ENCODE data around the gene PLIN1. TPM values are rescaled to one million over a fixed set of nuclear protein-coding genes. Genes with fewer than 3 reads are reported as not detected.

Gene PLIN1
- total and polyA plus RNA-seq, 2 of the 4 experiments (the other 2 are of a cell fraction) = under 0.01 to 0.07 TPM

DNA sequence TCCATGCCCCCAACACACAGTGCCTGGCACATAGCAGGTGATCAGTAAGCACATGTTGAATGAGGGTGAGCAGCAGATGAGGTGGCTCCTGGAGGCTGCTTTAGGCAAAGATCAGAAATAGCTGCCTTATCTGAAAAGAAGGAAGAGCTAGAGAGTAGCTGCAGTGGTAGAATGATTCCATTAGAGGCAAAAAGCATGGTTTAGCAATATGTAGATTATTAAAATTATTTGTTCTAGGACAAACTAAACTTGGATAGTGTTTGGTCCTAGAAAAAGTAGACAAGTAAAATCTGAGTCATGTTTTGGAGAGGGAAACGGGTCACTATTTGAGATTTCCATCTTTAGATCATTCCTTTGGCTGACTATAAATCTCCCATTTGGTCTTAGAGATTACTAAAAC, 56.0 kb downstream of the PLIN1 start:
- H3K9ac ChIP-seq (ENCODE audit: low read depth, low read length) = no peak overlapping the region
- no peaks in the 10 kb centered on the region for H3K27me3 ChIP-seq (ENCODE audit: control insufficient read depth, insufficient read depth, low read length)
- H3K79me1 ChIP-seq (ENCODE audit: low read depth in 1 of 2, low read length in 2 of 2) = peaks cover 0 to 3% of the 10 kb centered on the region in 2 experiments; a peak in 1 of 4 replicates
- ATAC-seq (ENCODE audit: low read depth) (no peak), DNase-seq (no peak)
- H2BK20ac ChIP-seq (ENCODE audit: low read depth, low read length) = no peak overlapping the region
- intact Hi-C loops (cut with micrococcal nuclease) = no loop called here
- no peak overlapping the region for H3K27ac ChIP-seq (ENCODE audit: insufficient read depth, low read length)
- no CpG with 5 or more reads among the region's 1 CpG for WGBS, 2 experiments (ENCODE audit: extremely low coverage in 2 of 2, insufficient read length in 1 of 2)
- H3K9me3 ChIP-seq (ENCODE audit: control insufficient read depth, insufficient read depth, low read length) = no peaks in the 10 kb centered on the region
- in situ Hi-C loops (cut with MboI; ENCODE audit: low sequenced_read_pairs) = no loop called here
- no peak overlapping the region for H2BK15ac ChIP-seq (ENCODE audit: low read depth, low read length)
- H2AK5ac ChIP-seq (ENCODE audit: low read depth, low read length) = no peak overlapping the region
- no peak overlapping the region for H3K4me2 ChIP-seq (ENCODE audit: low read depth, low read length)
- dilution Hi-C loops (cut with HindIII; ENCODE audit: low sequenced_read_pairs, unreplicated experiment) = no loop called here
- H2BK120ac ChIP-seq (ENCODE audit: low read depth, low read length) = no peak overlapping the region
- H4K5ac ChIP-seq (ENCODE audit: low read depth, low read length) = no peak overlapping the region
- no peaks in the 10 kb centered on the region for H3K4me1 ChIP-seq (ENCODE audit: control insufficient read depth, insufficient read depth, low read length)
- H2AK9ac ChIP-seq (replicated peaks; ENCODE audit: low read depth, low read length, poor library complexity) = no peak overlapping the region
- no peak overlapping the region for H3K23ac ChIP-seq (ENCODE audit: low read depth, low read length)
- BruUV-seq (replicated peaks) = no TSS peak
- TF ChIP-seq NFE2L2 (IDR thresholded peaks at IDR 0.05; ENCODE audit: low read depth, low read length) (no peak), BHLHE40 (IDR thresholded peaks at IDR 0.05; ENCODE audit: low read depth, low read length) (no peak), CHD1 (IDR thresholded peaks at IDR 0.05; ENCODE audit: low read depth, low read length) (no peak), FOS (IDR thresholded peaks at IDR 0.05; ENCODE audit: low read depth, low read length) (no peak), RAD21 (IDR thresholded peaks at IDR 0.05; ENCODE audit: low read length) (no peak), MAFK (IDR thresholded peaks at IDR 0.05; ENCODE audit: low read depth, low read length) (no peak), MXI1 (IDR thresholded peaks at IDR 0.05; ENCODE audit: borderline replicate concordance, low read depth, low read length) (no peak), RCOR1 (IDR thresholded peaks at IDR 0.05; ENCODE audit: insufficient replicate concordance, low read length) (no peak), POLR2A (IDR thresholded peaks at IDR 0.05; ENCODE audit: low read depth, low read length) (no peak), MAZ (IDR thresholded peaks at IDR 0.05; ENCODE audit: borderline replicate concordance, low read depth, low read length) (no peak), RFX5 (IDR thresholded peaks at IDR 0.05; ENCODE audit: low read depth, low read length) (no peak), ELK1 (IDR thresholded peaks at IDR 0.05; ENCODE audit: borderline replicate concordance, low read depth, low read length) (no peak), SMC3 (IDR thresholded peaks at IDR 0.05; ENCODE audit: low read depth, low read length) (no peak)
- TF ChIP-seq, protein P1, sequence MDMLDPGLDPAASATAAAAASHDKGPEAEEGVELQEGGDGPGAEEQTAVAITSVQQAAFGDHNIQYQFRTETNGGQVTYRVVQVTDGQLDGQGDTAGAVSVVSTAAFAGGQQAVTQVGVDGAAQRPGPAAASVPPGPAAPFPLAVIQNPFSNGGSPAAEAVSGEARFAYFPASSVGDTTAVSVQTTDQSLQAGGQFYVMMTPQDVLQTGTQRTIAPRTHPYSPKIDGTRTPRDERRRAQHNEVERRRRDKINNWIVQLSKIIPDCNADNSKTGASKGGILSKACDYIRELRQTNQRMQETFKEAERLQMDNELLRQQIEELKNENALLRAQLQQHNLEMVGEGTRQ (IDR thresholded peaks at IDR 0.05; ENCODE audit: low read depth, low read length) = no peak
- TF ChIP-seq, protein P2, sequence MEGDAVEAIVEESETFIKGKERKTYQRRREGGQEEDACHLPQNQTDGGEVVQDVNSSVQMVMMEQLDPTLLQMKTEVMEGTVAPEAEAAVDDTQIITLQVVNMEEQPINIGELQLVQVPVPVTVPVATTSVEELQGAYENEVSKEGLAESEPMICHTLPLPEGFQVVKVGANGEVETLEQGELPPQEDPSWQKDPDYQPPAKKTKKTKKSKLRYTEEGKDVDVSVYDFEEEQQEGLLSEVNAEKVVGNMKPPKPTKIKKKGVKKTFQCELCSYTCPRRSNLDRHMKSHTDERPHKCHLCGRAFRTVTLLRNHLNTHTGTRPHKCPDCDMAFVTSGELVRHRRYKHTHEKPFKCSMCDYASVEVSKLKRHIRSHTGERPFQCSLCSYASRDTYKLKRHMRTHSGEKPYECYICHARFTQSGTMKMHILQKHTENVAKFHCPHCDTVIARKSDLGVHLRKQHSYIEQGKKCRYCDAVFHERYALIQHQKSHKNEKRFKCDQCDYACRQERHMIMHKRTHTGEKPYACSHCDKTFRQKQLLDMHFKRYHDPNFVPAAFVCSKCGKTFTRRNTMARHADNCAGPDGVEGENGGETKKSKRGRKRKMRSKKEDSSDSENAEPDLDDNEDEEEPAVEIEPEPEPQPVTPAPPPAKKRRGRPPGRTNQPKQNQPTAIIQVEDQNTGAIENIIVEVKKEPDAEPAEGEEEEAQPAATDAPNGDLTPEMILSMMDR (conservative IDR thresholded peaks at IDR 0.05; ENCODE audit: low read depth, low read length) = no peak
- POLR2A ChIA-PET (ENCODE audit: unreplicated experiment) = no interaction called here
- no peak overlapping the region for H3K4ac ChIP-seq (ENCODE audit: low read depth, low read length)
- CTCF ChIA-PET = interaction anchor here (0.7 kb wide), 1 partner anchor 374 kb away, joined by 3 read pairs; no protein-coding TSS in a partner anchor
- H3K4me3 ChIP-seq (ENCODE audit: insufficient read depth, low read depth, low read length) = no peak overlapping the region
- H3K36me3 ChIP-seq (ENCODE audit: control insufficient read depth, insufficient read depth, low read length) = peaks cover 49% of the 10 kb centered on the region
- H2BK5ac ChIP-seq (ENCODE audit: low read depth, low read length, poor library complexity, severe bottlenecking) = no peak overlapping the region
- H4K91ac ChIP-seq (ENCODE audit: insufficient read depth, low read depth, low read length) = no peak overlapping the region
- no peak overlapping the region for H2AFZ ChIP-seq (replicated peaks; ENCODE audit: low read length, poor library complexity)
- H3K9me1 ChIP-seq (ENCODE audit: insufficient read depth, low read length) = no peaks in the 10 kb centered on the region
- H3K18ac ChIP-seq (ENCODE audit: low read depth, low read length) = no peak overlapping the region
- no peaks in the 10 kb centered on the region for H4K20me1 ChIP-seq (ENCODE audit: insufficient read depth, low read length)
- H3K56ac ChIP-seq (ENCODE audit: extremely low read depth, insufficient read depth, low read length) = no peak overlapping the region
- no peak overlapping the region for H3K14ac ChIP-seq (replicated peaks; ENCODE audit: low read depth, low read length)
- H4K8ac ChIP-seq (ENCODE audit: low read depth in 2 of 2, low read length in 2 of 2) = no peak overlapping the region

Data from IMR-90 (cell line).